ENCODE data around the gene TECPR1. TPM values are rescaled to one million over a fixed set of nuclear protein-coding genes. Genes with fewer than 3 reads are reported as not detected.

Gene TECPR1
- total RNA-seq, 4 donors from 2014 or later = 33.8 to 74.1 (median 44.1) TPM

GRCh38 chr7:98250789-98251188 lies 1.2 kb downstream of the TECPR1 start:
- no peaks in the 10 kb centered on the region for H3K9me3 ChIP-seq
- peaks cover 0 to 8% (median 0%) of the 10 kb centered on the region in 3 donors for H3K36me3 ChIP-seq
- H3K4me3 ChIP-seq = peak overlapping the region; percentile 82 to 93 (median 90)
- TF ChIP-seq POLR2A (IDR thresholded peaks at IDR 0.05) (no peak), CTCF (IDR thresholded peaks at IDR 0.05) (no peak)
- H3K4me1 ChIP-seq = peaks cover 0 to 26% (median 10%) of the 10 kb centered on the region in 4 donors
- no peaks in the 10 kb centered on the region for H3K27me3 ChIP-seq
- peak in 2 of 3 donors; percentile 51 to 55 for DNase-seq
- peak overlapping the region; percentile 84 to 94 (median 92) for H3K27ac ChIP-seq

- Histone ChIP-seq H3K27me3 (no peaks in the 10 kb centered on the region), H3K36me3 (peaks cover 0 to 12% (median 0%) of the 10 kb centered on the region in 3 donors), H3K9me3 (no peaks in the 10 kb centered on the region), H3K27ac (peak overlapping the region in 3 of 4 donors; percentile 2 to 17 (median 14)), H3K4me3 (no peak overlapping the region), H3K4me1 (peaks cover 0 to 26% (median 10%) of the 10 kb centered on the region in 4 donors)
- TF ChIP-seq POLR2A (IDR thresholded peaks at IDR 0.05) (no peak), CTCF (IDR thresholded peaks at IDR 0.05) (no peak)
- DNase-seq = no peak
Observed at GRCh38 chr7:98249106-98249505, 2.9 kb downstream of the TECPR1 start.

- H3K27ac ChIP-seq = no peak overlapping the region
- peaks cover 0 to 20% (median 0%) of the 10 kb centered on the region in 3 donors for H3K36me3 ChIP-seq
- H3K4me3 ChIP-seq = no peak overlapping the region
- H3K9me3 ChIP-seq = no peaks in the 10 kb centered on the region
- no peaks in the 10 kb centered on the region for H3K27me3 ChIP-seq
- H3K4me1 ChIP-seq = peaks cover 0 to 21% (median 10%) of the 10 kb centered on the region in 4 donors
- DNase-seq = no peak
- TF ChIP-seq CTCF (IDR thresholded peaks at IDR 0.05) (no peak), POLR2A (IDR thresholded peaks at IDR 0.05) (no peak)
Observed at GRCh38 chr7:98248156-98248555, 3.9 kb downstream of the TECPR1 start.

GRCh38 chr7:98244871-98245270 lies 7.2 kb downstream of the TECPR1 start:
- no peak overlapping the region for H3K27ac ChIP-seq

GRCh38 chr7:98242934-98243333 lies 9.1 kb downstream of the TECPR1 start:
- DNase-seq = no peak
- no peaks in the 10 kb centered on the region for H3K4me1 ChIP-seq
- H3K4me3 ChIP-seq = no peak overlapping the region
- H3K27me3 ChIP-seq = no peaks in the 10 kb centered on the region
- peaks cover 0 to 52% (median 0%) of the 10 kb centered on the region in 3 donors for H3K36me3 ChIP-seq
- TF ChIP-seq CTCF (IDR thresholded peaks at IDR 0.05) = no peak
- no peak for TF ChIP-seq POLR2A (IDR thresholded peaks at IDR 0.05)
- no peak overlapping the region for H3K27ac ChIP-seq
- H3K9me3 ChIP-seq = no peaks in the 10 kb centered on the region

More at GRCh38 chr7:98244871-98245270, 7.2 kb downstream of the TECPR1 start:
- TF ChIP-seq CTCF (IDR thresholded peaks at IDR 0.05) = no peak
- TF ChIP-seq POLR2A (IDR thresholded peaks at IDR 0.05) = no peak
- no peak overlapping the region for H3K4me3 ChIP-seq
- H3K27me3 ChIP-seq = no peaks in the 10 kb centered on the region
- no peak for DNase-seq
- peaks cover 0 to 3% (median 0%) of the 10 kb centered on the region in 4 donors for H3K4me1 ChIP-seq
- H3K36me3 ChIP-seq = peaks cover 0 to 39% (median 0%) of the 10 kb centered on the region in 3 donors
- H3K9me3 ChIP-seq = no peaks in the 10 kb centered on the region

GRCh38 chr7:98242342-98242741 lies 9.7 kb downstream of the TECPR1 start:
- H3K36me3 ChIP-seq = peaks cover 0 to 58% (median 0%) of the 10 kb centered on the region in 3 donors

More at GRCh38 chr7:98242342-98242741, 9.7 kb downstream of the TECPR1 start:
- H3K27ac ChIP-seq = no peak overlapping the region
- H3K9me3 ChIP-seq = no peaks in the 10 kb centered on the region
- H3K27me3 ChIP-seq = no peaks in the 10 kb centered on the region
- no peak for DNase-seq
- TF ChIP-seq CTCF (IDR thresholded peaks at IDR 0.05) (no peak), POLR2A (IDR thresholded peaks at IDR 0.05) (no peak)
- no peaks in the 10 kb centered on the region for H3K4me1 ChIP-seq
- no peak overlapping the region for H3K4me3 ChIP-seq
